Measurements from ENCODE around the gene PBX1. TPM values are rescaled to one million over a fixed set of nuclear protein-coding genes. Genes with fewer than 3 reads are reported as not detected.
A peak's percentile ranks its signal among the peaks of the same experiment; 100 is the strongest.

The PBX1 gene
- total and polyA plus RNA-seq, 2 of the 4 experiments (the other 2 are of a cell fraction) = 13.9 to 17.9 TPM

GRCh38 chr1:164765557-164765956 is 206.6 kb downstream of the PBX1 start:
- no peak overlapping the region for H2AFZ ChIP-seq (replicated peaks; ENCODE audit: low read length, poor library complexity)
- CTCF ChIA-PET = interaction anchor here (1.0 to 2.0 kb wide), 3 partner anchors 9 to 13 kb away, joined by 3 to 4 read pairs (median 3); no protein-coding TSS in a partner anchor
- H3K4ac ChIP-seq (ENCODE audit: low read depth, low read length) = peak overlapping the region; percentile 81
- peak overlapping the region; percentile 29 for H4K91ac ChIP-seq (ENCODE audit: insufficient read depth, low read depth, low read length)
- H2BK120ac ChIP-seq (ENCODE audit: low read depth, low read length) = peak overlapping the region; percentile 90
- no peak overlapping the region for H2AK9ac ChIP-seq (replicated peaks; ENCODE audit: low read depth, low read length, poor library complexity)
- 0 out of 2 replicates have a peak overlapping the region, but pooled peaks have one; percentile 52 for H3K56ac ChIP-seq (ENCODE audit: extremely low read depth, insufficient read depth, low read length)
- dilution Hi-C loops (cut with HindIII; ENCODE audit: low sequenced_read_pairs, unreplicated experiment) (no loop called here), intact Hi-C loops (cut with micrococcal nuclease) (loop anchor here (2.0 kb wide), 1 partner anchor 17 kb away; no protein-coding TSS in a partner anchor), in situ Hi-C loops (cut with MboI; ENCODE audit: low sequenced_read_pairs) (no loop called here)
- H3K4me3 ChIP-seq (ENCODE audit: insufficient read depth, low read depth, low read length) = no peak overlapping the region
- H3K79me1 ChIP-seq (ENCODE audit: low read depth in 1 of 2, low read length in 2 of 2) = peaks cover 0 to 26% of the 10 kb centered on the region in 2 experiments; a peak in 2 of 4 replicates
- peak overlapping the region; percentile 73 for H3K14ac ChIP-seq (replicated peaks; ENCODE audit: low read depth, low read length)
- peak overlapping the region; percentile 50; the same call in 1 of the 2 replicates for H3K9ac ChIP-seq (ENCODE audit: low read depth, low read length)
- H3K27me3 ChIP-seq (ENCODE audit: control insufficient read depth, insufficient read depth, low read length) = no peaks in the 10 kb centered on the region
- H4K20me1 ChIP-seq (ENCODE audit: insufficient read depth, low read length) = no peaks in the 10 kb centered on the region
- H3K18ac ChIP-seq (ENCODE audit: low read depth, low read length) = peak overlapping the region; percentile 78; the same call in 1 of the 2 replicates
- BruUV-seq (replicated peaks) = no TSS peak
- TF ChIP-seq NFE2L2 (IDR thresholded peaks at IDR 0.05; ENCODE audit: low read depth, low read length) (no peak), USF2 (IDR thresholded peaks at IDR 0.05; ENCODE audit: low read depth, low read length) (no peak), CEBPB (IDR thresholded peaks at IDR 0.05; ENCODE audit: low read depth, low read length) (peak; percentile 41; the same call in 1 of the 2 replicates), MAZ (IDR thresholded peaks at IDR 0.05; ENCODE audit: borderline replicate concordance, low read depth, low read length) (no peak), POLR2A (IDR thresholded peaks at IDR 0.05; ENCODE audit: low read depth, low read length) (0 out of 2 replicates have a peak, but pooled peaks have one; percentile 36), MXI1 (IDR thresholded peaks at IDR 0.05; ENCODE audit: borderline replicate concordance, low read depth, low read length) (no peak), FOS (IDR thresholded peaks at IDR 0.05; ENCODE audit: low read depth, low read length) (peak; percentile 61), BHLHE40 (IDR thresholded peaks at IDR 0.05; ENCODE audit: low read depth, low read length) (no peak; the same call in 1 of the 2 replicates), RCOR1 (IDR thresholded peaks at IDR 0.05; ENCODE audit: insufficient replicate concordance, low read length) (peak; percentile 99), MAFK (IDR thresholded peaks at IDR 0.05; ENCODE audit: low read depth, low read length) (peak; percentile 4; the same call in 1 of the 2 replicates)
- POLR2A ChIA-PET (ENCODE audit: unreplicated experiment) = no interaction called here
- peak overlapping the region; percentile 38 for H3K27ac ChIP-seq (ENCODE audit: insufficient read depth, low read length)
- H4K8ac ChIP-seq (ENCODE audit: low read depth in 2 of 2, low read length in 2 of 2) = peak overlapping the region; percentile 32 to 49
- H3K4me2 ChIP-seq (ENCODE audit: low read depth, low read length) = peak overlapping the region; percentile 37; the same call in 1 of the 2 replicates
- peak; percentile 93 for DNase-seq
- peak overlapping the region; percentile 88 for H2BK5ac ChIP-seq (ENCODE audit: low read depth, low read length, poor library complexity, severe bottlenecking)
- peak overlapping the region; percentile 65; the same call in 1 of the 2 replicates for H3K23ac ChIP-seq (ENCODE audit: low read depth, low read length)
- H2BK20ac ChIP-seq (ENCODE audit: low read depth, low read length) = peak overlapping the region; percentile 93
- peak overlapping the region; percentile 69; the same call in 1 of the 2 replicates for H2AK5ac ChIP-seq (ENCODE audit: low read depth, low read length)
- peak; percentile 52 for ATAC-seq (ENCODE audit: low read depth)
- no peaks in the 10 kb centered on the region for H3K36me3 ChIP-seq (ENCODE audit: control insufficient read depth, insufficient read depth, low read length)
- H3K4me1 ChIP-seq (ENCODE audit: control insufficient read depth, insufficient read depth, low read length) = peaks cover 26% of the 10 kb centered on the region
- peak overlapping the region; percentile 40; the same call in 1 of the 2 replicates for H4K5ac ChIP-seq (ENCODE audit: low read depth, low read length)
- peak overlapping the region; percentile 87; the same call in 2 of the 3 replicates for H2BK15ac ChIP-seq (ENCODE audit: low read depth, low read length)
- H3K9me3 ChIP-seq (ENCODE audit: control insufficient read depth, insufficient read depth, low read length) = no peaks in the 10 kb centered on the region
- H3K9me1 ChIP-seq (ENCODE audit: insufficient read depth, low read length) = peaks cover 7% of the 10 kb centered on the region
